NCI-H1417 (cell line): ENCODE data around the gene CEBPA.

ENCODE experiments used
- DNase-seq, 3 experiments: peaks; one replicate each; lab custom pipeline; 2025; lab: John Stamatoyannopoulos, UW

The CEBPA gene

GRCh38 chr19:33302175-33302973, at the start of gene CEBPA:
TSS of gene CEBPA (minus strand) at chr19:33302534. CDS start at chr19:33302414, 120 bp downstream.
- peak; percentile 53 to 73 (median 73) for DNase-seq

- DNase-seq = no peak
Measured at GRCh38 chr19:33350538-33351309, 48.4 kb upstream of the CEBPA start.

GRCh38 chr19:33349319-33350289, 47.3 kb upstream of the CEBPA start:
- DNase-seq = no peak

- DNase-seq = no peak
Measured at GRCh38 chr19:33348301-33349010, 46.1 kb upstream of the CEBPA start.

- no peak for DNase-seq
Measured at GRCh38 chr19:33347300-33347699, 45.0 kb upstream of the CEBPA start.

- DNase-seq = no peak
Measured at GRCh38 chr19:33346665-33347064, 44.3 kb upstream of the CEBPA start.

- DNase-seq = no peak
Measured at GRCh38 chr19:33345163-33345562, 42.8 kb upstream of the CEBPA start.

- DNase-seq = no peak
Measured at GRCh38 chr19:33344573-33344925, 42.2 kb upstream of the CEBPA start.

- DNase-seq = peak in 1 of 3 experiments; percentile 13
Measured at GRCh38 chr19:33343859-33344572, 41.7 kb upstream of the CEBPA start.

GRCh38 chr19:33343301-33343700, 41.0 kb upstream of the CEBPA start:
- DNase-seq = no peak

GRCh38 chr19:33340991-33341390, 38.7 kb upstream of the CEBPA start:
- DNase-seq = no peak

GRCh38 chr19:33339016-33339984, 37.0 kb upstream of the CEBPA start:
- DNase-seq = no peak

GRCh38 chr19:33335446-33335845, 33.1 kb upstream of the CEBPA start:
- no peak for DNase-seq

GRCh38 chr19:33334271-33334670, 31.9 kb upstream of the CEBPA start:
- DNase-seq = no peak

- no peak for DNase-seq
Measured at GRCh38 chr19:33333642-33334041, 31.3 kb upstream of the CEBPA start.

- DNase-seq = no peak
Measured at GRCh38 chr19:33333151-33333550, 30.8 kb upstream of the CEBPA start.

GRCh38 chr19:33332248-33332647, 29.9 kb upstream of the CEBPA start:
- DNase-seq = no peak

GRCh38 chr19:33329736-33330135, 27.4 kb upstream of the CEBPA start:
- DNase-seq = no peak

- DNase-seq = no peak
Measured at GRCh38 chr19:33329060-33329459, 26.7 kb upstream of the CEBPA start.

GRCh38 chr19:33325920-33326319, 23.6 kb upstream of the CEBPA start:
- no peak for DNase-seq
